WTC11 (cell line): ENCODE results near the gene PAK5. TPM values are rescaled to one million over a fixed set of nuclear protein-coding genes. Genes with fewer than 3 reads are reported as not detected.

ENCODE experiments used
- ATAC-seq: fragments of 200-7000 bp; cut with Tn5 transposase; 2 replicates; pipeline ENCODE4 v1.10.0; 2021; ENCODE audit warnings: mild to moderate bottlenecking, moderate library complexity
- CTCF ChIA-PET: fragments of 300-600 bp; sonication (Branson Sonifier 250); formaldehyde crosslinking; loops from one replicate; lab custom pipeline; 2021; ENCODE audit warnings: antibody characterized with exemption; lab: Charles Lee
- POLR2A ChIA-PET: fragments of 350-600 bp; sonication (Branson Sonifier 250); formaldehyde crosslinking; loops from one replicate; lab custom pipeline; 2021; ENCODE audit warnings: antibody characterized with exemption; lab: Charles Lee
- DNase-seq: peaks from one replicate; pipeline ENCODE4 v3.0.0; 2021; ENCODE audit warnings: low spot score
- H3K27ac Mint-ChIP-seq: 2 replicates; pipeline ENCODE4 v1.8.0; 2021; ENCODE audit warnings: mixed read lengths
- H3K27me3 Mint-ChIP-seq: 2 replicates; pipeline ENCODE4 v1.8.0; 2021; ENCODE audit warnings: low read depth, mild to moderate bottlenecking, moderate library complexity, mixed read lengths
- H3K36me3 Mint-ChIP-seq: 2 replicates; pipeline ENCODE4 v1.8.0; 2021; ENCODE audit warnings: mixed read lengths
- H3K4me1 Mint-ChIP-seq: 2 replicates; pipeline ENCODE4 v1.8.0; 2022; ENCODE audit warnings: mixed read lengths
- H3K4me3 Mint-ChIP-seq: 2 replicates; pipeline ENCODE4 v1.8.0; 2021; ENCODE audit warnings: mild to moderate bottlenecking, moderate library complexity, mixed read lengths
- H3K9me3 Mint-ChIP-seq: 2 replicates; pipeline ENCODE4 v1.8.0; 2021; ENCODE audit warnings: mixed read lengths
- ATF1 ChIP-seq: sonication (generic); formaldehyde crosslinking; IDR thresholded peaks from 2 replicates; pipeline ENCODE4 v1.8.1; 2023; ENCODE audit warnings: mild to moderate bottlenecking, moderate library complexity, missing genetic modification reagents
- CREB1 ChIP-seq: sonication (generic); formaldehyde crosslinking; IDR thresholded peaks from 2 replicates; pipeline ENCODE4 v1.8.0; 2023; ENCODE audit warnings: mild to moderate bottlenecking, missing genetic modification reagents
- CTCF ChIP-seq: fragments of 200-600 bp; IDR thresholded peaks from 2 replicates; pipeline ENCODE4 v1.8.0; 2022; ENCODE audit warnings: antibody characterized with exemption
- E2F4 ChIP-seq: sonication (generic); formaldehyde crosslinking; IDR thresholded peaks from 2 replicates; pipeline ENCODE4 v1.8.1; 2022; ENCODE audit warnings: low read depth, mild to moderate bottlenecking, moderate library complexity, missing genetic modification reagents, borderline replicate concordance
- FOXK1 ChIP-seq: sonication (generic); formaldehyde crosslinking; IDR thresholded peaks from 2 replicates; pipeline ENCODE4 v1.8.0; 2022; ENCODE audit warnings: mild to moderate bottlenecking, moderate library complexity, missing genetic modification reagents
- GABPB1 ChIP-seq: sonication (generic); formaldehyde crosslinking; IDR thresholded peaks from 2 replicates; pipeline ENCODE4 v1.8.1; 2023; ENCODE audit warnings: mild to moderate bottlenecking, missing genetic modification reagents
- GRHL2 ChIP-seq: fragments of 250-450 bp; sonication (Bioruptor Pico); IDR thresholded peaks from 2 replicates; pipeline ENCODE4 v1.8.0; 2022; ENCODE audit warnings: mild to moderate bottlenecking, moderate library complexity; ENCODE audit not compliant: insufficient replicate concordance, severe bottlenecking
- NFYB ChIP-seq: sonication (generic); formaldehyde crosslinking; conservative IDR thresholded peaks from 2 replicates; pipeline ENCODE4 v1.8.0; 2022; ENCODE audit warnings: low read depth, missing genetic modification reagents
- NR2C2 ChIP-seq: sonication (generic); formaldehyde crosslinking; IDR thresholded peaks from 2 replicates; pipeline ENCODE4 v1.8.0; 2022; ENCODE audit warnings: mild to moderate bottlenecking, missing genetic modification reagents
- NR3C1 ChIP-seq: sonication (generic); formaldehyde crosslinking; conservative IDR thresholded peaks from 2 replicates; pipeline ENCODE4 v1.8.1; 2023; ENCODE audit warnings: low read depth, mild to moderate bottlenecking, missing genetic modification reagents
- PREB ChIP-seq: sonication (generic); formaldehyde crosslinking; IDR thresholded peaks from 2 replicates; pipeline ENCODE4 v1.8.1; 2022; ENCODE audit warnings: mild to moderate bottlenecking, missing genetic modification reagents, moderate library complexity, borderline replicate concordance
- PRRX2 ChIP-seq: fragments of 250-450 bp; sonication (Bioruptor Pico); IDR thresholded peaks from 2 replicates; pipeline ENCODE4 v1.8.0; 2021; ENCODE audit warnings: mild to moderate bottlenecking
- TCF7 ChIP-seq: sonication (generic); formaldehyde crosslinking; IDR thresholded peaks from 2 replicates; pipeline ENCODE4 v1.8.0; 2022; ENCODE audit warnings: mild to moderate bottlenecking, low read depth, missing genetic modification reagents, moderate library complexity
- TEAD1 ChIP-seq: sonication (generic); formaldehyde crosslinking; IDR thresholded peaks from 2 replicates; pipeline ENCODE4 v1.8.0; 2022; ENCODE audit warnings: mild to moderate bottlenecking, missing genetic modification reagents
- ZNF138 ChIP-seq: sonication (generic); formaldehyde crosslinking; conservative IDR thresholded peaks from 2 replicates; pipeline ENCODE4 v1.8.1; 2022; ENCODE audit warnings: mild to moderate bottlenecking, moderate library complexity, missing genetic modification reagents
- ZNF219 ChIP-seq: sonication (generic); formaldehyde crosslinking; IDR thresholded peaks from 2 replicates; pipeline ENCODE4 v1.8.0; 2023; ENCODE audit warnings: missing genetic modification reagents, mild to moderate bottlenecking, borderline replicate concordance
- ZNF425 ChIP-seq: fragments of 250-450 bp; sonication (Bioruptor Pico); conservative IDR thresholded peaks from 2 replicates; pipeline ENCODE4 v1.9.0; 2021; ENCODE audit warnings: mild to moderate bottlenecking
- total RNA-seq: library from RNA; stranded (reverse); gene quantifications from 3 replicates; pipeline ENCODE4 v1.2.3, GENCODE V29; 2021

The PAK5 gene
- total RNA-seq, 1 experiment from 2014 or later, result 0.31 TPM

- TF ChIP-seq PREB (CRISPR knock-in tag) (no peak), CREB1 (CRISPR knock-in tag) (no peak)
These were observed at the start of gene PAK5 (continued) for GRCh38 chr20:9838378-9839295.

- no peak overlapping the region for H3K4me3 Mint-ChIP-seq
- no peak for TF ChIP-seq ZNF138 (CRISPR knock-in tag)
- no peak for TF ChIP-seq ZNF219 (CRISPR knock-in tag)
- no peak for TF ChIP-seq ZNF425 (CRISPR knock-in tag)
- no peak for TF ChIP-seq FOXK1 (CRISPR knock-in tag)
- no peak for TF ChIP-seq GRHL2 (CRISPR knock-in tag)
- no peak for TF ChIP-seq ATF1 (CRISPR knock-in tag)
- no peak for TF ChIP-seq E2F4 (CRISPR knock-in tag)
- no peak for TF ChIP-seq CTCF
- no peak for TF ChIP-seq CREB1 (CRISPR knock-in tag)
- TF ChIP-seq NFYB (CRISPR knock-in tag), result no peak
- TF ChIP-seq TEAD1 (CRISPR knock-in tag), result no peak
- TF ChIP-seq TCF7 (CRISPR knock-in tag), result no peak
- TF ChIP-seq PRRX2 (CRISPR knock-in tag), result no peak
- TF ChIP-seq GABPB1 (CRISPR knock-in tag), result no peak
- no peak for TF ChIP-seq NR3C1
- no peak for TF ChIP-seq NR2C2 (CRISPR knock-in tag)
- H3K27ac Mint-ChIP-seq, result no peak overlapping the region
- no peak for ATAC-seq
- peaks cover 6% of the 10 kb centered on the region for H3K4me1 Mint-ChIP-seq
- H3K27me3 Mint-ChIP-seq, result no peaks in the 10 kb centered on the region
- POLR2A ChIA-PET, result no interaction called here
- DNase-seq, result no peak
- H3K36me3 Mint-ChIP-seq, result no peaks in the 10 kb centered on the region; the same call in 1 of the 2 replicates
- H3K9me3 Mint-ChIP-seq, result peaks cover 19% of the 10 kb centered on the region
- CTCF ChIA-PET, result interaction anchor here (0.9 to 1.5 kb wide), 3 partner anchors 16 to 278 kb away, joined by 3 to 7 read pairs (median 3); no protein-coding TSS in a partner anchor
These were observed 48.8 kb upstream of the PAK5 start for GRCh38 chr20:9887706-9888105.
